OCI-LY7 (cell line): ENCODE results near the gene CDH23. TPM values are rescaled to one million over a fixed set of nuclear protein-coding genes. Genes with fewer than 3 reads are reported as not detected.

Source experiments
- BruUV-seq: library from RNA; stranded (reverse); fragments of 400-500 nt; replicated peaks from 2 replicates; lab custom pipeline; 2021; lab: Mats Ljungman, UMichigan
- CTCF ChIA-PET: fragments of 300-600 bp; sonication (Branson Sonifier 250); formaldehyde crosslinking; loops from one replicate; lab custom pipeline; 2022; ENCODE audit warnings: antibody characterized with exemption; ENCODE audit not compliant: unreplicated experiment; lab: Charles Lee
- POLR2A ChIA-PET: fragments of 300-600 bp; sonication (Branson Sonifier 250); formaldehyde crosslinking; loops from one replicate; lab custom pipeline; 2022; ENCODE audit warnings: antibody characterized with exemption; lab: Charles Lee
- DNase-seq: peaks from one replicate; pipeline ENCODE4 v3.0.0-alpha.2; 2015; ENCODE audit warnings: low spot score
- H2AFZ ChIP-seq: fragments of 200-600 bp; sonication (generic), shearing (Covaris generic); 2 replicates; pipeline ENCODE4 v1.6.1; 2014; ENCODE audit warnings: mild to moderate bottlenecking, antibody characterized with exemption, low read length, moderate library complexity
- H3K27ac ChIP-seq: fragments of 200-600 bp; sonication (generic); 2 replicates; pipeline ENCODE4 v1.5.1; 2014; ENCODE audit warnings: mixed run types, low read depth, mild to moderate bottlenecking, moderate library complexity, low read length, inconsistent platforms; ENCODE audit not compliant: poor library complexity, severe bottlenecking
- H3K36me3 ChIP-seq: fragments of 200-600 bp; sonication (generic); 2 replicates; pipeline ENCODE4 v1.6.1; 2014; ENCODE audit warnings: mild to moderate bottlenecking, antibody characterized with exemption, low read length, moderate library complexity, mixed read lengths; ENCODE audit not compliant: insufficient read depth
- H3K4me1 ChIP-seq: fragments of 200-600 bp; sonication (generic); 2 replicates; pipeline ENCODE4 v1.5.1; 2014; ENCODE audit warnings: mild to moderate bottlenecking, low read length; ENCODE audit not compliant: insufficient read depth, poor library complexity, severe bottlenecking
- H3K4me2 ChIP-seq: fragments of 200-600 bp; sonication (generic); 2 replicates; pipeline ENCODE4 v1.6.1; 2014; ENCODE audit warnings: mild to moderate bottlenecking, low read length
- H3K4me3 ChIP-seq: fragments of 200-600 bp; sonication (generic); 2 replicates; pipeline ENCODE4 v1.5.1; 2014; ENCODE audit warnings: mild to moderate bottlenecking, low read depth, low read length; ENCODE audit not compliant: poor library complexity, severe bottlenecking
- H3K79me2 ChIP-seq: fragments of 200-600 bp; sonication (generic); 2 replicates; pipeline ENCODE4 v1.6.1; 2016; ENCODE audit warnings: low read depth, mild to moderate bottlenecking, low read length, moderate library complexity, mixed read lengths; ENCODE audit not compliant: insufficient read depth
- H3K9me2 ChIP-seq: fragments of 200-600 bp; sonication (generic); 2 replicates; pipeline ENCODE4 v1.6.1; 2016; ENCODE audit warnings: mild to moderate bottlenecking, low read length, mixed read lengths; ENCODE audit not compliant: insufficient read depth
- H3K9me3 ChIP-seq: fragments of 200-600 bp; sonication (generic); 2 replicates; pipeline ENCODE4 v1.6.1; 2014; ENCODE audit warnings: mild to moderate bottlenecking, mixed run types, low read length, mixed read lengths
- H4K20me1 ChIP-seq: fragments of 200-600 bp; sonication (generic); 2 replicates; pipeline ENCODE4 v1.6.1; 2014; ENCODE audit warnings: mild to moderate bottlenecking, antibody characterized with exemption, low read length, moderate library complexity, mixed read lengths; ENCODE audit not compliant: insufficient read depth
- CTCF ChIP-seq: fragments of 200-600 bp; sonication (generic); conservative IDR thresholded peaks from 2 replicates; pipeline ENCODE4 v1.5.1; 2014; ENCODE audit warnings: mild to moderate bottlenecking, antibody characterized with exemption, low read length, moderate library complexity, mixed read lengths
- EZH2phosphoT487 ChIP-seq: fragments of 200-600 bp; sonication (generic); IDR thresholded peaks from 2 replicates; pipeline ENCODE4 v1.6.1; 2018; ENCODE audit warnings: low read depth, borderline replicate concordance, mild to moderate bottlenecking, mixed run types, antibody characterized with exemption, low read length, moderate library complexity, mixed read lengths
- intact Hi-C: fragments of 100-400 bp; cut with micrococcal nuclease; formaldehyde crosslinking; loops from one replicate; pipeline ENCODE4 v1.10.0; 2022; ENCODE audit not compliant: unreplicated experiment
- total RNA-seq, 2 experiments: library from RNA; depleted of rRNA in 1 of 2; stranded (reverse); fragments of >200 nt in 1 of 2; shearing (Covaris generic) in 1 of 2; gene quantifications; 2 replicates each; pipeline ENCODE4 v1.2.3, GENCODE V29; 2014 to 2022

CDH23 gene
- total RNA-seq, 2 experiments from 2014 or later: 0.92 to 9.9 TPM

- Histone ChIP-seq H3K27ac (peak overlapping the region; percentile 56), H3K4me3 (no peak overlapping the region), H3K36me3 (no peaks in the 10 kb centered on the region), H3K9me3 (no peaks in the 10 kb centered on the region), H3K9me2 (no peaks in the 10 kb centered on the region), H2AFZ (no peak overlapping the region), H3K4me1 (peaks cover 30% of the 10 kb centered on the region), H4K20me1 (no peaks in the 10 kb centered on the region), H3K4me2 (peak overlapping the region; percentile 42), H3K79me2 (no peaks in the 10 kb centered on the region)
- CTCF ChIA-PET: no interaction called here
- intact Hi-C loops: loop anchor here (10.0 kb wide), 1 partner anchor 417 kb away; no protein-coding TSS in a partner anchor
- peak; percentile 86 for DNase-seq
- BruUV-seq: no TSS peak
- POLR2A ChIA-PET: interaction anchor here (0.7 kb wide), 2 partner anchors 24 to 478 kb away, joined by 5 to 6 read pairs; no protein-coding TSS in a partner anchor
- TF ChIP-seq CTCF (no peak), EZH2phosphoT487 (no peak)
Observed at GRCh38 chr10:71801361-71801760, 404.6 kb downstream of the CDH23 start.

DNA sequence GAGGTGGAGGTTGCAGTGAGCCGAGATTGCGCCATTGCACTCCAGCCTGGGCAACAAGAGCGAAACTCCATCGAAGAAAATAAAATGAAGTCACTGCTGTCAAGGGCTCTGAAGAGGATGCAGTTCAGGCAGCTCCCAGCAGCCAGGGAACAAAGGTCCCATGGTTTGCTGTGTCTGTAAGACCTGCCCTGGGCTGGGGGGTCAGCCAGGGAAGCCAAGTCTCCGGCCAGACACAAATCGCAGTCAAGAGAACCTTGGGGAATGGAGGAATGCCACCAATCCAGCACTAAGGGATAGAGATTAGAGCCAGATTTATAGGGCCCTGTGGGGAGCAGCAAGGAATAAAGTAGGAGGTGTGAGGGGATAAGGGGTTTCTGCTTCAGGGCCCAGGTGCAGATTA is 405.5 kb downstream of the CDH23 start:
- no peaks in the 10 kb centered on the region for H4K20me1 ChIP-seq
- H3K79me2 ChIP-seq: no peaks in the 10 kb centered on the region
- TF ChIP-seq EZH2phosphoT487 (no peak), CTCF (no peak)
- no peak overlapping the region for H3K4me2 ChIP-seq
- no peaks in the 10 kb centered on the region for H3K9me3 ChIP-seq
- no peak overlapping the region for H3K27ac ChIP-seq
- intact Hi-C loops: loop anchor here (2.0 to 10.0 kb wide), 2 partner anchors 75 to 417 kb away; no protein-coding TSS in a partner anchor
- ChIA-PET POLR2A (no interaction called here), CTCF (interaction anchor here (0.6 kb wide), 1 partner anchor 83 kb away, joined by 3 read pairs; no protein-coding TSS in a partner anchor)
- no peak overlapping the region for H2AFZ ChIP-seq
- H3K36me3 ChIP-seq: no peaks in the 10 kb centered on the region
- H3K4me1 ChIP-seq: peaks cover 25% of the 10 kb centered on the region
- no peaks in the 10 kb centered on the region for H3K9me2 ChIP-seq
- no peak for DNase-seq
- BruUV-seq: no TSS peak
- no peak overlapping the region for H3K4me3 ChIP-seq

DNA sequence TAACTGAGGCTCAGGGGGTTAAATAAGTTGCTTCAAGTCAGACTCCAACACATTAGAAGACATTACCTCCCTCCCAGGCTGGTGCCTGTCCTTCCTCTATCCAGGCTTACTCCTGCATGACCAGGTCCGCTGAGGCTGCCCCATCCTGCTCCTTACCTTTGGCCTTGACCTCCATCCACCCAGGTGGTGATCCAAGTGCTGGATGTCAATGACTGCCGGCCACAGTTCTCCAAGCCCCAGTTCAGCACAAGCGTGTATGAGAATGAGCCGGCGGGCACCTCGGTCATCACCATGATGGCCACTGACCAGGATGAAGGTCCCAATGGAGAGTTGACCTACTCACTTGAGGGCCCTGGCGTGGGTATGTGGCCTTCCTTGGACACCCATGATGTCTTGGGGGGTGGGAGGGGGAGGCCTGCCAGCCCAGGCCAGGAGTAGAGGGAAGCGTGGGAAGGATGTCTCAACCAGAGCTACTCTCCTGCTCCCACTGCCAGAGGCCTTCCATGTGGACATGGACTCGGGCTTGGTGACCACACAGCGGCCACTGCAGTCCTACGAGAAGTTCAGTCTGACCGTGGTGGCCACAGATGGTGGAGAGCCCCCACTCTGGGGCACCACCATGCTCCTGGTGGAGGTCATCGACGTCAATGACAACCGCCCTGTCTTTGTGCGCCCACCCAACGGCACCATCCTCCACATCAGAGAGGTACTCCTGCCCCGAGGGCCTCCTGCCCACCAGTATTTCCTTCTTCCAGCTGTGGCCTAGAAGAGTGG is 406.2 kb downstream of the CDH23 start:
- Histone ChIP-seq H3K4me3 (no peak overlapping the region), H3K9me2 (no peaks in the 10 kb centered on the region), H4K20me1 (no peaks in the 10 kb centered on the region), H3K36me3 (no peaks in the 10 kb centered on the region), H3K4me1 (peaks cover 22% of the 10 kb centered on the region), H3K79me2 (no peaks in the 10 kb centered on the region), H3K27ac (no peak overlapping the region), H3K9me3 (no peaks in the 10 kb centered on the region), H3K4me2 (no peak overlapping the region), H2AFZ (no peak overlapping the region)
- BruUV-seq: no TSS peak
- POLR2A ChIA-PET: interaction anchor here (0.6 kb wide), 1 partner anchor 16 kb away, joined by 4 read pairs; no protein-coding TSS in a partner anchor
- intact Hi-C loops: loop anchor here (2.0 to 10.0 kb wide), 2 partner anchors 76 to 418 kb away; no protein-coding TSS in a partner anchor
- CTCF ChIA-PET: no interaction called here
- no peak for TF ChIP-seq CTCF
- no peak for TF ChIP-seq EZH2phosphoT487
- no peak for DNase-seq
